ENCODE data around the gene TMEM115.

DNA sequence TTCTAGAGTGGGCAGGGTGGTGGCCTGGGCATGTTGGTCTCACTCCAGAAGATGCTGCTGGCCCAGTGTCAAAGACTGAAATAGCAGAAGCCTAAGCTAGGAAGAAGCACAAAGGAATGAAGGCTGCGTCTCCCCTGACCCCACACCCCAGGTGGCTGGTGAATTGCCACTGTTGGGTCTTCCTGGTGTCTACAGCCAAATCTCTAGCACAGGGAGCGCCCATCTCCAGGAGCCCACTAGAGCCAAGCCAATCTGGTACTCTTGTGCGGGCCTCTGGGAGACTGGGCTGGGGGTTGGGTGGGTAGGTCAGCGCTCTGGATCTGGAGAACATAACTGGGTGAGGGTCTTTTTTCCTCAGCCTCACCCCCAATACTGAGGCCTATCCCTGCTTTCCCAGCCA lies 32.2 kb downstream of the TMEM115 start:
- TF ChIP-seq, protein P1, sequence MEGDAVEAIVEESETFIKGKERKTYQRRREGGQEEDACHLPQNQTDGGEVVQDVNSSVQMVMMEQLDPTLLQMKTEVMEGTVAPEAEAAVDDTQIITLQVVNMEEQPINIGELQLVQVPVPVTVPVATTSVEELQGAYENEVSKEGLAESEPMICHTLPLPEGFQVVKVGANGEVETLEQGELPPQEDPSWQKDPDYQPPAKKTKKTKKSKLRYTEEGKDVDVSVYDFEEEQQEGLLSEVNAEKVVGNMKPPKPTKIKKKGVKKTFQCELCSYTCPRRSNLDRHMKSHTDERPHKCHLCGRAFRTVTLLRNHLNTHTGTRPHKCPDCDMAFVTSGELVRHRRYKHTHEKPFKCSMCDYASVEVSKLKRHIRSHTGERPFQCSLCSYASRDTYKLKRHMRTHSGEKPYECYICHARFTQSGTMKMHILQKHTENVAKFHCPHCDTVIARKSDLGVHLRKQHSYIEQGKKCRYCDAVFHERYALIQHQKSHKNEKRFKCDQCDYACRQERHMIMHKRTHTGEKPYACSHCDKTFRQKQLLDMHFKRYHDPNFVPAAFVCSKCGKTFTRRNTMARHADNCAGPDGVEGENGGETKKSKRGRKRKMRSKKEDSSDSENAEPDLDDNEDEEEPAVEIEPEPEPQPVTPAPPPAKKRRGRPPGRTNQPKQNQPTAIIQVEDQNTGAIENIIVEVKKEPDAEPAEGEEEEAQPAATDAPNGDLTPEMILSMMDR (IDR thresholded peaks at IDR 0.05): no peak
- TF ChIP-seq EP300 (IDR thresholded peaks at IDR 0.05) (no peak), POLR2A (IDR thresholded peaks at IDR 0.05) (no peak), POLR2AphosphoS5 (IDR thresholded peaks at IDR 0.05) (no peak)
